Keratinocyte (primary cell): ENCODE results near the gene ELFN2. TPM values are rescaled to one million over a fixed set of nuclear protein-coding genes. Genes with fewer than 3 reads are reported as not detected.

ENCODE experiments used
- DNase-seq: peaks from one replicate; pipeline ENCODE4 v3.0.0-alpha.2; 2011; ENCODE audit warnings: low read depth, missing footprints, low spot score
- FAIRE-seq: peaks from 2 replicates; lab custom pipeline; 2011; peaks lifted over from hg19 to GRCh38; lab: Jason Lieb, UNC
- H2AFZ ChIP-seq: 2 replicates; pipeline ENCODE4 v1.6.0; 2012; ENCODE audit warnings: low read length, control low read depth, inconsistent platforms; ENCODE audit not compliant: control insufficient read depth
- H3K27ac ChIP-seq: 2 replicates; pipeline ENCODE4 v1.5.1; 2011; ENCODE audit warnings: low read length; ENCODE audit not compliant: control insufficient read depth, insufficient read depth
- H3K27me3 ChIP-seq: 3 replicates; pipeline ENCODE4 v1.6.0; 2011; ENCODE audit warnings: low read length; ENCODE audit not compliant: control insufficient read depth, insufficient read depth; ENCODE audit errors: extremely low read depth
- H3K36me3 ChIP-seq, 2 experiments: 2 replicates in 1 of 2; 3 replicates in 1 of 2; pipeline ENCODE4 v1.5.1; 2011; ENCODE audit warnings: low read length in 2 of 2, mild to moderate bottlenecking in 1 of 2; ENCODE audit not compliant: control insufficient read depth in 2 of 2, insufficient read depth in 2 of 2; ENCODE audit errors: extremely low read depth in 1 of 2
- H3K4me1 ChIP-seq: 3 replicates; pipeline ENCODE4 v1.5.1; 2011; ENCODE audit warnings: low read length; ENCODE audit not compliant: control insufficient read depth, insufficient read depth; ENCODE audit errors: extremely low read depth
- H3K4me2 ChIP-seq: 3 replicates; pipeline ENCODE4 v1.6.0; 2011; ENCODE audit warnings: low read depth, low read length; ENCODE audit not compliant: control insufficient read depth, insufficient read depth; ENCODE audit errors: extremely low read depth
- H3K4me3 ChIP-seq, 3 experiments: fragments of 200-600 bp in 1 of 3; sonication (generic) in 1 of 3; 2 replicates in 2 of 3; 3 replicates in 1 of 3; pipeline ENCODE4 v1.5.1; 2011 to 2016; ENCODE audit warnings: low read length in 3 of 3, mild to moderate bottlenecking in 3 of 3, control low read depth in 2 of 3, inconsistent platforms in 1 of 3, low read depth in 1 of 3, mixed read lengths in 1 of 3, mixed run types in 1 of 3, moderate library complexity in 1 of 3; ENCODE audit not compliant: control insufficient read depth in 2 of 3, insufficient read depth in 2 of 3; ENCODE audit errors: extremely low read depth in 1 of 3
- H3K79me2 ChIP-seq: 2 replicates; pipeline ENCODE4 v1.6.0; 2012; ENCODE audit warnings: low read length; ENCODE audit not compliant: control insufficient read depth, insufficient read depth
- H3K9ac ChIP-seq: 3 replicates; pipeline ENCODE4 v1.6.0; 2011; ENCODE audit warnings: low read length; ENCODE audit not compliant: control insufficient read depth, insufficient read depth; ENCODE audit errors: extremely low read depth
- H3K9me1 ChIP-seq: 3 replicates; pipeline ENCODE4 v1.6.0; 2011; ENCODE audit warnings: low read length; ENCODE audit not compliant: control insufficient read depth, insufficient read depth; ENCODE audit errors: extremely low read depth
- H3K9me3 ChIP-seq: 2 replicates; pipeline ENCODE4 v1.5.1; 2012; ENCODE audit warnings: low read depth, low read length; ENCODE audit not compliant: control insufficient read depth
- H4K20me1 ChIP-seq: 3 replicates; pipeline ENCODE4 v1.6.0; 2011; ENCODE audit warnings: low read length; ENCODE audit not compliant: control insufficient read depth, insufficient read depth; ENCODE audit errors: extremely low read depth
- CTCF ChIP-seq, 3 experiments: IDR thresholded peaks in 1 of 3; conservative IDR thresholded peaks in 1 of 3; optimal IDR thresholded peaks in 1 of 3; 2 replicates in 2 of 3; 3 replicates in 1 of 3; pipeline versions ENCODE3 to v1.5.1; 2011; ENCODE audit warnings: low read length in 3 of 3, mild to moderate bottlenecking in 3 of 3, moderate library complexity in 2 of 3, control low read depth in 1 of 3, inconsistent platforms in 1 of 3; ENCODE audit not compliant: insufficient read depth in 2 of 3; ENCODE audit errors: extremely low read depth in 1 of 3
- EZH2 ChIP-seq: IDR thresholded peaks from one replicate; pipeline ENCODE4 v1.6.1; 2012; ENCODE audit warnings: inconsistent platforms, mild to moderate bottlenecking, low read length, moderate library complexity
- dilution Hi-C: fragments of 300-500 bp; cut with MboI; formaldehyde crosslinking; loops from one replicate; pipeline ENCODE4 v1.7.0; 2020; ENCODE audit warnings: low sequenced_read_pairs; ENCODE audit not compliant: extremely low pct_ligation_motif_present
- polyA plus RNA-seq, 5 experiments: library from polyadenylated mRNA; depleted of rRNA in 3 of 5; stranded (reverse) in 3 of 5; stranded (forward) in 1 of 5; unstranded in 1 of 5; fragments of >200 nt; gene quantifications; 1 replicate in 1 of 5; 2 replicates in 3 of 5; 3 replicates in 1 of 5; pipeline versions ENCODE4 v1.2.1 to v1.2.3, GENCODE V29; 2011 to 2012; ENCODE audit warnings: missing spikeins in 2 of 5, low read depth in 1 of 5, low replicate concordance in 1 of 5

Gene ELFN2
- polyA plus RNA-seq, 1 donor (not counting 4 experiments of a cell fraction or from before 2014, with no cell fraction given) = 0.13 TPM

DNA sequence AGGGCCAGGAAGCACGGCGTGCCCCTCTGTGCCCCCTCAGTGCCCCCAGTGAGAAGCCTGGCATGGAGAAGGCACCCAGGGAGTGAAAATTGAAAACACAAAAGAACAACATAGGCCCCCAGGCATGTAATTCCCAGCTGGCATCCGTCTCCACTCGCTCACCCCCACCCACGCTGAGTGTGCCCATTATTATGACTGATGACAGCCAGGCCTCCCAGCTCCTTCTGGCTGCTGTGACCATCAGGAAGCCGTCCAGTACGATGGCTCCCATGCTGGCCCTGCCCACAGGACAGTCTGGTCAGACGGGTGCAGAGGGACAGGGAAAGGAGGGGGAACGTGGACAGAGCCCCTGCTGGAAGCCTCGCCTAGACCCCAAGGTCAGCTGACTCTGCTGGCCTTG, 30.1 kb downstream of the ELFN2 start:
- Histone ChIP-seq H3K9ac (no peak overlapping the region), H3K4me3 (no peak overlapping the region), H3K9me1 (no peaks in the 10 kb centered on the region), H2AFZ (no peak overlapping the region), H3K79me2 (no peaks in the 10 kb centered on the region), H3K36me3 (no peaks in the 10 kb centered on the region), H3K9me3 (no peaks in the 10 kb centered on the region), H3K27ac (no peak overlapping the region), H4K20me1 (no peaks in the 10 kb centered on the region), H3K4me1 (no peaks in the 10 kb centered on the region), H3K4me2 (no peak overlapping the region), H3K27me3 (peaks cover 2% of the 10 kb centered on the region)
- no peak for DNase-seq
- no peak for FAIRE-seq
- dilution Hi-C loops = no loop called here
- TF ChIP-seq CTCF (optimal IDR thresholded peaks at IDR 0.05 in 1 of 3, IDR thresholded peaks at IDR 0.05 in 1 of 3, conservative IDR thresholded peaks at IDR 0.05 in 1 of 3; ENCODE audit: extremely low read depth in 1 of 3, insufficient read depth in 2 of 3, low read length in 3 of 3) = no peak
- TF ChIP-seq EZH2 = no peak

DNA sequence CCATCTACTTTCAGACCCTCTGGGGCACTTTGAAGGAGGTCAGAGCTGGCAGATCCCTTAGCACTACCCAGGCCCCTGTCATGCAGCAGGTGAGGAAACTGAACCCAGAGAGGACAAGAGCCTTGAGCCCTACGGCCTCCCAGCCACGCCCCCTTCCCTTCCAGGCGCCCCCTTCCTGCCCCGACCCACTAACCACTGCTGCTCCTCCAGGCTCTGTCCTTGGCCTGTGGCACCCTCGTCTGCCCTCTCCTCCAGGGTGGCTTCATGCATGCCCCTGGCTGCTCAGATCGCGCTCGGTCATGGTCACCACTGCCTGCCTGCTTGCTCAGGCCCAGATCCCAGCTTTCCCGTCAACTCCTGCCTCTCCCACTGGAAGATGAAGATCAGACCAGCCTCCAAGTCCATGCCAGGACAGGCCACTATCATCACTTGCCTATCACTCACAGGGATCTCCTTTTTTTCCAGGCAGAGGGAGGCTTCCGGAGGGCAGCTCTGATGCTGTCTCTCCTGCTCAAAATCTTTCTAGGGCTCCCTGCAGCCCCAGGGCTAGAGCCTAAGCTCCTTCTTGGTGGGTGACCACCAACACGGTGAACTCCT, 30.7 kb downstream of the ELFN2 start:
- Histone ChIP-seq H3K4me3 (no peak overlapping the region), H3K27ac (no peak overlapping the region), H3K9me3 (no peaks in the 10 kb centered on the region), H3K27me3 (peaks cover 2% of the 10 kb centered on the region), H3K79me2 (no peaks in the 10 kb centered on the region), H3K4me2 (no peak overlapping the region), H4K20me1 (no peaks in the 10 kb centered on the region), H3K9me1 (no peaks in the 10 kb centered on the region), H3K4me1 (no peaks in the 10 kb centered on the region), H3K36me3 (no peaks in the 10 kb centered on the region), H2AFZ (no peak overlapping the region), H3K9ac (no peak overlapping the region)
- dilution Hi-C loops = no loop called here
- TF ChIP-seq CTCF (optimal IDR thresholded peaks at IDR 0.05 in 1 of 3, IDR thresholded peaks at IDR 0.05 in 1 of 3, conservative IDR thresholded peaks at IDR 0.05 in 1 of 3; ENCODE audit: extremely low read depth in 1 of 3, insufficient read depth in 2 of 3, low read length in 3 of 3) (no peak), EZH2 (no peak)
- DNase-seq = no peak
- FAIRE-seq = no peak
